Neural crest cell (in vitro differentiated cells): Measurements from ENCODE around the gene PPP1R17. TPM values are rescaled to one million over a fixed set of nuclear protein-coding genes. Genes with fewer than 3 reads are reported as not detected.

Experiments used
- DNase-seq: peaks from one replicate; pipeline ENCODE4 v3.0.0; 2021; ENCODE audit warnings: low read depth, mixed read lengths, low spot score
- H3K27ac Mint-ChIP-seq: one replicate; pipeline ENCODE4 v1.8.0; 2021; ENCODE audit warnings: mild to moderate bottlenecking, mixed read lengths; ENCODE audit not compliant: unreplicated experiment
- H3K27me3 Mint-ChIP-seq: 2 replicates; pipeline ENCODE4 v1.8.0; 2021; ENCODE audit warnings: low read depth, mild to moderate bottlenecking, mixed read lengths
- H3K36me3 Mint-ChIP-seq: 2 replicates; pipeline ENCODE4 v1.8.0; 2021; ENCODE audit warnings: low read depth, mild to moderate bottlenecking, mixed read lengths
- H3K4me1 Mint-ChIP-seq: 2 replicates; pipeline ENCODE4 v1.8.0; 2021; ENCODE audit warnings: mixed read lengths
- H3K4me3 Mint-ChIP-seq: one replicate; pipeline ENCODE4 v1.8.0; 2021; ENCODE audit warnings: mild to moderate bottlenecking, mixed read lengths
- H3K9me3 Mint-ChIP-seq: 2 replicates; pipeline ENCODE4 v1.8.0; 2021; ENCODE audit warnings: mixed read lengths
- total RNA-seq: library from RNA; stranded (reverse); gene quantifications from 2 replicates; pipeline ENCODE4 v1.2.1, GENCODE V29; 2021
- TF ChIP-seq, protein P1 (sequence below): fragments of 200-600 bp; sonication (generic); conservative IDR thresholded peaks from 2 replicates; pipeline ENCODE4 v1.5.0; 2021; ENCODE audit warnings: antibody characterized with exemption, mild to moderate bottlenecking

PPP1R17 gene
- total RNA-seq, 1 donor from 2014 or later = 1.4 TPM

DNA sequence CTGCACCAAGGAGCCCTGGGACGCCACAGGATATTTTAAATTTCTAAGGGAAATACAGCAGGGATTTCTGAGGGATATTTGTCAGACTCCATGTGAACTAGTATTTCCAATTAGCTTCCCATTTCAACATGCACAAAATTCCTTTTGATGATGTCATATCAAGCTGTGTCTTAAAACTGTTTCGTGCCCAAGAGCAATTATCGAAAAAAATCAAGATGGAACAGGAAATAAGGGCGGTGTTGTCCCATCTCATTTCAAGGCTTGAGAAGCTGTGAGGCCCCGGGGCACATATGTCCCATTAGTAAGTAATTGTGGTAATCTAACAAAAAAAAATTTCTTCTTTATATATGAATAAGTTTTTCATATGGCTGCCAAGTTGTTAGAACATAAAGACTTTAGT is 47.4 kb downstream of the PPP1R17 start:
- Mint-ChIP-seq H3K4me1 (peaks cover 18% of the 10 kb centered on the region), H3K9me3 (no peaks in the 10 kb centered on the region), H3K4me3 (no peak overlapping the region), H3K27ac (no peak overlapping the region), H3K36me3 (no peaks in the 10 kb centered on the region), H3K27me3 (no peaks in the 10 kb centered on the region)
- TF ChIP-seq, protein P1, sequence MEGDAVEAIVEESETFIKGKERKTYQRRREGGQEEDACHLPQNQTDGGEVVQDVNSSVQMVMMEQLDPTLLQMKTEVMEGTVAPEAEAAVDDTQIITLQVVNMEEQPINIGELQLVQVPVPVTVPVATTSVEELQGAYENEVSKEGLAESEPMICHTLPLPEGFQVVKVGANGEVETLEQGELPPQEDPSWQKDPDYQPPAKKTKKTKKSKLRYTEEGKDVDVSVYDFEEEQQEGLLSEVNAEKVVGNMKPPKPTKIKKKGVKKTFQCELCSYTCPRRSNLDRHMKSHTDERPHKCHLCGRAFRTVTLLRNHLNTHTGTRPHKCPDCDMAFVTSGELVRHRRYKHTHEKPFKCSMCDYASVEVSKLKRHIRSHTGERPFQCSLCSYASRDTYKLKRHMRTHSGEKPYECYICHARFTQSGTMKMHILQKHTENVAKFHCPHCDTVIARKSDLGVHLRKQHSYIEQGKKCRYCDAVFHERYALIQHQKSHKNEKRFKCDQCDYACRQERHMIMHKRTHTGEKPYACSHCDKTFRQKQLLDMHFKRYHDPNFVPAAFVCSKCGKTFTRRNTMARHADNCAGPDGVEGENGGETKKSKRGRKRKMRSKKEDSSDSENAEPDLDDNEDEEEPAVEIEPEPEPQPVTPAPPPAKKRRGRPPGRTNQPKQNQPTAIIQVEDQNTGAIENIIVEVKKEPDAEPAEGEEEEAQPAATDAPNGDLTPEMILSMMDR = no peak
- DNase-seq = no peak

DNA sequence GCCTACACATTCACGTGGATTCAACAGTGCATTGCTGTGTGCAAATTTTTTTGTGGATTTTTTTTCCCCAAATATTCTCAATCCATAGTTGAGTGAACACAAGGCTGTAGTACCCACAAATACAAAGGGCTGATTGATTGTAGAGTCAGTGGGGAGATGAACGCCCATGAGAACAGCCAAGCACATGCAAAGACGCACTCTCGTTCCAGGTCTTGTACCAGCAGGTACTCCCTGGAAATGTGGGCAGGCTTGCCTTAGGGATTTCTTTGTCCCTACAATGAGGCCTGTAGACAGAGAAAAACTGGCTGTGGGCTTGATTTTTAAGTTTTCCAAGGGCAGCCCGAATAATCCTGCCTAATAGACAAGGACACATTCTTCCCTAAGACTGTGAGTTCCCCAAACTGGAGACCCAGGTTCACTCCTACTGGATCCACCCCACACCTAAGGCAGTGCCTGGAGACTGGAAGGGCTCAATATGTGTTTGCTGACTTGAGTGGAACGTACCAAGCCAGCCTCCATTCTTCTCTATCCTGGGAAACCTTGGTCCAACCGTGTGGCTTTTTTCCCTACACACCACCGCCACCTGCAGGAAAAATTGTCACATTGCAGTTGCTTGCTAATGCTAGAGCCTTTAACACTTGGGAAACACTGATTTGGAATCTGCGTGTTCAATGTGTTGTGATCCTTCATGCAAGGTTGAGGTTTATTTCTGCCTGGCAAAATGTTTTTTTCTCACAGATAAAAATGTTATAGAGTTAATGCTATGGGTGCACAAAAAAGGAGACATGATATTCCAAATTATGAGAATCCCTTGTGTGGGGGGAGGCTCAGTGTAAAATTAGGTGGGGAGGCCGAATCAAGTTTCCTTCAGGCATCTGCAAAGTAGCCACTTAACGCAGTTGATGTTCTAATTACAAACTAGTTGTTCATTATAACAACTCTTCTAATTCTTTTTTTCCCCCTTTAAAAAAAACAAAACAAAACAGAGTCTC is 49.3 kb downstream of the PPP1R17 start:
- H3K4me3 Mint-ChIP-seq = no peak overlapping the region
- TF ChIP-seq, protein P1 = peak; percentile 94
- H3K9me3 Mint-ChIP-seq = no peaks in the 10 kb centered on the region
- H3K4me1 Mint-ChIP-seq = peaks cover 14% of the 10 kb centered on the region
- H3K27me3 Mint-ChIP-seq = peaks cover 4% of the 10 kb centered on the region
- DNase-seq = peak; percentile 73
- no peaks in the 10 kb centered on the region for H3K36me3 Mint-ChIP-seq
- H3K27ac Mint-ChIP-seq = peak overlapping the region; percentile 46

DNA sequence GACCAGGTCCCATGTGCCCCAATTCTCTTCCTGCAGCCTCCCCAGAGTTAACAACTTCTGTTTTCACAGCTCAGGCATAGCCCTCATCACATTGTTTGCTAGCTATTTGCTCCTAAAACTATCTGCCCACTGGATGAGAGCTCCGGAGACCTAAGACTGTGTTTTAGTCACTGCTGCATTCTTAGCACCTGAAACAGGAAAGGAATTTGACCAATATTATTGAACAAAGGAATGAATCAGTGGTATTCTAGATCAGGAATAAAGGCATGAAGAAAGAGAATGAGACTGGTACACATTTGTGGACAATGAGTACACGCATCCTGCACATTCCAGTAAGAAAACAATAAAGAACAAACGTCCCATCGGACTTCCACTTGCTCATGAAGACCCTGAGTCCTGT is 54.8 kb downstream of the PPP1R17 start:
- no peak for DNase-seq
- TF ChIP-seq, protein P1 = no peak
- Mint-ChIP-seq H3K4me3 (no peak overlapping the region), H3K27ac (no peak overlapping the region), H3K4me1 (no peaks in the 10 kb centered on the region), H3K27me3 (peaks cover 34% of the 10 kb centered on the region), H3K9me3 (no peaks in the 10 kb centered on the region), H3K36me3 (no peaks in the 10 kb centered on the region)

DNA sequence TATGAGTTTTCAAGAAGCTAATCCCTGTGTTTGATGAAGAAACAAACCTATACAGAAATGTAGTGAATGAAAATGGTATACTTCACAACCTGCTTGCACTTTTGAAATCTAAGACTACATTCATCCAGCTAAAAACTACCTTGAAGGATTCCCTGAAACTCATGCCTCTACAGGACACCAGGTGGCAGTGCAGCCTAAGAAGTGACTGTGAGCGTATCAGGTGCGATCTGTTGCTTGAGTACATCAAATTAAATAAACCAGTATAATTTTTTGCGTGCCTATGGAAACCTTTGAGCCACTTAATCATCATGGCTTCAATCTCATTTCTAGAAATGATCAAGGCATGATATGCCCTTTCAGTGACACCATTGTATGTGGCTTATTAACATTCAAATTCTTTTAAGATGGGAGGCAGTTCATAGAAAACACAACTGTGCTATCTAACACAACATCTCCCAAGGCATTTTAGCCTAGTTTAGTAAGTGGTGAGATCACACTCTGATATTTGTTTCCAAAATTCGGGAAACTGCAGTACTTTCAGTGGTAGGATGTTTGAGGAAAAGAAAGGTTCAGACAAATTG is 57.4 kb downstream of the PPP1R17 start:
- Mint-ChIP-seq H3K9me3 (peaks cover 3% of the 10 kb centered on the region), H3K27me3 (peaks cover 38% of the 10 kb centered on the region), H3K27ac (no peak overlapping the region), H3K36me3 (no peaks in the 10 kb centered on the region), H3K4me1 (no peaks in the 10 kb centered on the region), H3K4me3 (no peak overlapping the region)
- TF ChIP-seq, protein P1 = peak; percentile 99
- DNase-seq = peak; percentile 62

DNA sequence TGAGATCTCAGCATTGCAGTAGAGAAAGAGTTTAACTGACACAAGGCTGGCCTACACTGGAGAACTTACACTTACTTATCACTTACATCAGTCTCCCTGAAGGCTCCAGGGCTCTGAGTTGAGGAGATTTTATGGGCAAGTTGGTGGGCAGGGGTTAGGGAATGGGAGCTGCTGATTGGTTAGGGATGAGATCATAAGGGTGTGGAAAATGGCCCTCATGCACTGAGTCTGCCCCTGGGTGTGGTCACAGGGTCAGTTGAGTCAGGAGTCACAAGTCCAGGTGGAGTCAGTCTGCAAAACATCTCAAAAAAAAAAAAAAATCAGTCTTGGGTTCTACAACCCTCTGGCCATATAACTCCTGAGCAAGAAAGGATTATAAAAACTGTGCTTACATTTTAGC is 60.5 kb downstream of the PPP1R17 start:
- H3K4me1 Mint-ChIP-seq = peaks cover 4% of the 10 kb centered on the region
- peaks cover 3% of the 10 kb centered on the region for H3K9me3 Mint-ChIP-seq
- DNase-seq = no peak
- H3K36me3 Mint-ChIP-seq = no peaks in the 10 kb centered on the region
- H3K27ac Mint-ChIP-seq = no peak overlapping the region
- peaks cover 22% of the 10 kb centered on the region for H3K27me3 Mint-ChIP-seq
- H3K4me3 Mint-ChIP-seq = no peak overlapping the region
- TF ChIP-seq, protein P1 = no peak
